RWPE2 (cell line): ENCODE measurements around the gene MYO1D.
"Not testable (repeated sequence)": the region's sequence is repeated elsewhere in the genome, so short reads cannot be mapped to it uniquely, and the experiment has no call there.

Experiments used
- ATAC-seq: fragments of 200-7000 bp; cut with Tn5 transposase; 3 replicates; pipeline ENCODE4 v1.9.1; 2021; ENCODE audit warnings: low read depth
- DNase-seq: peaks from one replicate; pipeline ENCODE4 v3.0.0-alpha.2; 2020; ENCODE audit warnings: low spot score
- H3K27ac ChIP-seq: fragments of 450-650 bp; 2 replicates; pipeline ENCODE4 v1.5.1; 2017; ENCODE audit warnings: mild to moderate bottlenecking; ENCODE audit not compliant: poor library complexity, severe bottlenecking
- H3K27me3 ChIP-seq: fragments of 250-450 bp; sonication (Bioruptor Pico); 2 replicates; pipeline ENCODE4 v1.5.1; 2021; ENCODE audit warnings: mild to moderate bottlenecking, moderate library complexity; ENCODE audit not compliant: insufficient read depth, poor library complexity, severe bottlenecking
- H3K36me3 ChIP-seq: fragments of 250-450 bp; sonication (Bioruptor Pico); 2 replicates; pipeline ENCODE4 v1.5.1; 2020; ENCODE audit warnings: low read depth, mild to moderate bottlenecking, moderate library complexity
- H3K4me1 ChIP-seq: fragments of 250-450 bp; sonication (Bioruptor Pico); 2 replicates; pipeline ENCODE4 v1.5.1; 2021; ENCODE audit warnings: mild to moderate bottlenecking, moderate library complexity; ENCODE audit not compliant: insufficient read depth, poor library complexity, severe bottlenecking
- H3K4me3 ChIP-seq: fragments of 250-450 bp; sonication (Bioruptor Pico); 2 replicates; pipeline ENCODE4 v1.5.1; 2021; ENCODE audit warnings: mild to moderate bottlenecking, moderate library complexity; ENCODE audit not compliant: severe bottlenecking
- H3K9me3 ChIP-seq: fragments of 250-450 bp; sonication (Bioruptor Pico); 2 replicates; pipeline ENCODE4 v1.5.1; 2021; ENCODE audit warnings: mild to moderate bottlenecking, moderate library complexity; ENCODE audit not compliant: severe bottlenecking
- CTCF ChIP-seq: fragments of 450-650 bp; IDR thresholded peaks from one replicate; pipeline ENCODE4 v1.5.1; 2017; ENCODE audit warnings: mild to moderate bottlenecking, moderate library complexity; ENCODE audit not compliant: poor library complexity, severe bottlenecking

The MYO1D gene

DNA sequence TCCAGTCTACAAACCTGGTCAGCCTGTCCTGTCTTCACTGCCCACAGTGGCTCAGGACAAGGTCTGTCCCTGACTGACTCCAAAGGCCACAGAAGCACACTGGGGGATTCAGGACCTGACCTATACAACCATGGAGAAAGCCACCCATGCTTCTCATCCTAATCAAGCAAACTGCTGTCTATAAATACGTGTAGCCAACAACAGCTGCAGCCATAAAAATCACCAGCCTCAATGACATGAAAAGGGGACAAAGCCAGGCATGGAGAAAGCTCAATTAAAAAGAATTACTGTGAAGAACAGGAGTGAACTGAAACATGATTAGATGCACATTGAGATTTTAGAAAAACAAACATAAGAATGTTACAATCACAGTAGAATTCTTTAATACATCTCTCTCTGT, 220.0 kb downstream of the MYO1D start:
- Histone ChIP-seq H3K9me3 (no peaks in the 10 kb centered on the region), H3K27me3 (no peaks in the 10 kb centered on the region), H3K4me3 (no peak overlapping the region), H3K27ac (no peak overlapping the region), H3K4me1 (no peaks in the 10 kb centered on the region), H3K36me3 (peaks cover 18% of the 10 kb centered on the region)
- ATAC-seq, result no peak
- no peak for DNase-seq
- TF ChIP-seq CTCF, result no peak

GRCh38 chr17:32654324-32654723, 222.6 kb downstream of the MYO1D start:
- Histone ChIP-seq H3K4me3 (no peak overlapping the region), H3K27ac (no peak overlapping the region), H3K36me3 (peaks cover 31% of the 10 kb centered on the region), H3K27me3 (no peaks in the 10 kb centered on the region), H3K9me3 (peaks cover 8% of the 10 kb centered on the region), H3K4me1 (no peaks in the 10 kb centered on the region)
- DNase-seq, result no peak
- no peak for ATAC-seq
- TF ChIP-seq CTCF, result no peak

GRCh38 chr17:32651084-32651483, 225.8 kb downstream of the MYO1D start:
- ATAC-seq (no peak), DNase-seq (no peak)
- H3K27ac ChIP-seq, result no peak overlapping the region
- no peak for TF ChIP-seq CTCF
- H3K36me3 ChIP-seq, result peaks cover 31% of the 10 kb centered on the region
- H3K4me3 ChIP-seq, result no peak overlapping the region
- no peaks in the 10 kb centered on the region for H3K4me1 ChIP-seq
- H3K9me3 ChIP-seq, result peaks cover 8% of the 10 kb centered on the region
- H3K27me3 ChIP-seq, result no peaks in the 10 kb centered on the region

DNA sequence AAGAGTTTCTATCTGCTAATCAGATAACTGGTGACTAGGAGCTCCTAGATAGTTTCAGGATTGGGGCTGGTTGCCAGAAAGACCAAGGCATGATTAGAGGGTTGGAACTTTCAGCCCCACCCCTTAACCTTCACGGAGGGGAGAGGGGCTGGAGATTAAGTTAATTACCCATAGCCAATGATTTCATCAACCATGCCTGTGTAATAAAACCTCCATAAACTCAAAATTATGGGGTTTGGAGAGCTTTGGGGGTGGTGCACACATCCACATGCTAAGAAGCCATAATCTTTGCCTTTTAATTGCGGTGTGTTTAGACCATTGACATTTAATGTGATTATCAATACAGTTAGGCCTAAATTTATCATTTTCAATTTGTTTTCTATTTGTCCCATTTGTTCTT, 228.5 kb downstream of the MYO1D start:
- H3K9me3 ChIP-seq, result peaks cover 8% of the 10 kb centered on the region
- H3K27me3 ChIP-seq, result no peaks in the 10 kb centered on the region
- ATAC-seq, result no peak
- no peak for TF ChIP-seq CTCF
- no peak overlapping the region for H3K4me3 ChIP-seq
- DNase-seq, result no peak
- H3K4me1 ChIP-seq, result no peaks in the 10 kb centered on the region
- no peak overlapping the region for H3K27ac ChIP-seq
- H3K36me3 ChIP-seq, result peaks cover 23% of the 10 kb centered on the region

DNA sequence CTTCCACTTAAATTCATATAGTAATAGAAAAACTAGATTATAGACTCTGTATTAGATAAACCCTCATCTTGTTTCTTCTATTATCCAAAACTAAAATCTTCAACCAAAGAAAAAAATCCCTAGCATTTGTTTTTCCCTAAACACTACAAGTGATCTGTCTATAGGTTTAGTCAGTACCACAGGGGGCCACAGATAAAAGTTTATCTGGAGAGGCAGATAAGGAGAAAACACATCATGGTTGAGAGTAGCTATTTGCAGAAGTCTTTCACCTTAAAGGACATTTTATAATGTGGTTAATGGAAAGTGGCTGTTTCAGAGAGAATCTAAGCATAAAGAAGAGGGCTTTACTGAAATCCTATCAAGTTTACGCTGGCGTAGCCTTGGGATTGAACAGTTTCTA, 230.0 kb downstream of the MYO1D start:
- Histone ChIP-seq H3K36me3 (peaks cover 14% of the 10 kb centered on the region), H3K27ac (no peak overlapping the region), H3K4me3 (no peak overlapping the region), H3K4me1 (no peaks in the 10 kb centered on the region), H3K9me3 (peaks cover 8% of the 10 kb centered on the region), H3K27me3 (no peaks in the 10 kb centered on the region)
- no peak for DNase-seq
- ATAC-seq, result no peak
- no peak for TF ChIP-seq CTCF

DNA sequence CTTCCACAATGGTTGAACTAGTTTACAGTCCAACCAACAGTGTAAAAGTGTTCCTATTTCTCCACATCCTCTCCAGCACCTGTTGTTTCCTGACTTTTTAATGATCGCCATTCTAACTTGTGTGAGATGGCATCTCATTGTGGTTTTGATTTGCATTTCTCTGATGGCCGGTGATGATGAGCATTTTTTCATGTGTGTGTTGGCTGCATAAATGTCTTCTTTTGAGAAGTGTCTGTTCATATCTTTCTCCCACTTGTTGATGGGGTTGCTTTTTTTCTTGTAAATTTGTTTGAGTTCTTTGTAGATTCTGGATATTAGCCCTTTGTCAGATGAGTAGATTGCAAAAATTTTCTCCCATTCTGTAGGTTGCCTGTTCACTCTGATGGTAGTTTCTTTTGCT, 235.4 kb downstream of the MYO1D start:
- H3K36me3 ChIP-seq, H3K4me3 ChIP-seq, H3K27ac ChIP-seq, DNase-seq, H3K27me3 ChIP-seq, H3K4me1 ChIP-seq, H3K9me3 ChIP-seq, ATAC-seq: not testable (repeated sequence)
